A172 (cell line): Measurements from ENCODE around the gene C1orf21. TPM values are rescaled to one million over a fixed set of nuclear protein-coding genes. Genes with fewer than 3 reads are reported as not detected.

Experiments
- DNase-seq: peaks from one replicate; pipeline ENCODE4 v3.0.0-alpha.2; 2015; ENCODE audit warnings: low spot score
- total RNA-seq: library from RNA; depleted of rRNA; stranded (reverse); fragments of >200 nt; shearing (Covaris generic); gene quantifications from 2 replicates; pipeline ENCODE4 v1.2.3, GENCODE V29; 2014

Gene C1orf21
- total RNA-seq, 1 experiment from 2014 or later = 26.1 TPM

- no peak for DNase-seq
These were observed 59.2 kb downstream of the C1orf21 start for GRCh38 chr1:184445997-184446396.

GRCh38 chr1:184447651-184448185 lies 60.9 kb downstream of the C1orf21 start:
- DNase-seq = no peak

GRCh38 chr1:184449916-184450315 lies 63.1 kb downstream of the C1orf21 start:
- DNase-seq = no peak

- DNase-seq = no peak
These were observed 69.0 kb downstream of the C1orf21 start for GRCh38 chr1:184455786-184456185.

GRCh38 chr1:184456189-184456588 lies 69.4 kb downstream of the C1orf21 start:
- no peak for DNase-seq

- DNase-seq = no peak
These were observed 70.7 kb downstream of the C1orf21 start for GRCh38 chr1:184457500-184457899.

GRCh38 chr1:184461321-184461720 lies 74.5 kb downstream of the C1orf21 start:
- no peak for DNase-seq

GRCh38 chr1:184462155-184462554 lies 75.3 kb downstream of the C1orf21 start:
- no peak for DNase-seq

- no peak for DNase-seq
These were observed 76.2 kb downstream of the C1orf21 start for GRCh38 chr1:184462990-184463389.

GRCh38 chr1:184463680-184464079 lies 76.9 kb downstream of the C1orf21 start:
- no peak for DNase-seq

GRCh38 chr1:184464757-184465156 lies 77.9 kb downstream of the C1orf21 start:
- no peak for DNase-seq

- DNase-seq = no peak
These were observed 78.8 kb downstream of the C1orf21 start for GRCh38 chr1:184465489-184466146.

GRCh38 chr1:184467295-184467694 lies 80.5 kb downstream of the C1orf21 start:
- no peak for DNase-seq

- no peak for DNase-seq
These were observed 82.6 kb downstream of the C1orf21 start for GRCh38 chr1:184469396-184469795.

GRCh38 chr1:184471686-184472085 lies 84.9 kb downstream of the C1orf21 start:
- DNase-seq = no peak

GRCh38 chr1:184472136-184472535 lies 85.3 kb downstream of the C1orf21 start:
- DNase-seq = no peak

- no peak for DNase-seq
These were observed 86.5 kb downstream of the C1orf21 start for GRCh38 chr1:184473176-184473966.

- no peak for DNase-seq
These were observed 89.4 kb downstream of the C1orf21 start for GRCh38 chr1:184476187-184476586.

- no peak for DNase-seq
These were observed 92.8 kb downstream of the C1orf21 start for GRCh38 chr1:184479435-184480167.

GRCh38 chr1:184480736-184481135 lies 93.9 kb downstream of the C1orf21 start:
- no peak for DNase-seq

- DNase-seq = no peak
These were observed 95.3 kb downstream of the C1orf21 start for GRCh38 chr1:184482136-184482535.

GRCh38 chr1:184483101-184483683 lies 96.4 kb downstream of the C1orf21 start:
- DNase-seq = no peak
